ENCODE results near the gene SLC51A. TPM values are rescaled to one million over a fixed set of nuclear protein-coding genes. Genes with fewer than 3 reads are reported as not detected.

SLC51A gene
- total and polyA plus RNA-seq, 2 donors (not counting 3 experiments of a cell fraction or from before 2014, with no cell fraction given), result not detected

DNA sequence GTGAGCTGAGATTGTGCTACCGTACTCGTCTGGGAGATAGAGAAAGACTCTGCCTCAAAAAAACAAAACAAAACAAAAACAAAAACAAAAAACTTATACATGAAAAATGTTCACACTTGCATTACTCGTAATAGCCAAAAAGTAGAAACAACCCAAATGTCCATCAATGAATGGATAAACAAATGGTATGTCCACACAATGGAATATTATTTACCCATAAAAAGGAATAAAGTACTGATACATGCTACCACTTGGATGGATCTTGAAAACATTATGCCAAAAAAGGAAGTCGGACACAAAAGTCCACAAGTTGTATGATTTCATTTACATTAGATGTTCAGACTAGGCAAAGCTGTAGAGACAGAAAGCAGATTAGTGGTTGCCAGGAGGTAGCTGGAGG is 44.5 kb downstream of the SLC51A start:
- no peaks in the 10 kb centered on the region for H3K4me1 ChIP-seq (ENCODE audit: control insufficient read depth, extremely low read depth, insufficient read depth, low read length)
- ChIA-PET POLR2A (no interaction called here), CTCF (no interaction called here)
- no peaks in the 10 kb centered on the region for H3K9me3 ChIP-seq (replicated peaks; ENCODE audit: control insufficient read depth, insufficient read depth, low read length)
- H3K27ac ChIP-seq (ENCODE audit: insufficient read depth, low read depth, low read length), result no peak overlapping the region
- H2AFZ ChIP-seq (ENCODE audit: low read depth, low read length), result no peak overlapping the region
- H4K20me1 ChIP-seq (replicated peaks; ENCODE audit: control insufficient read depth, extremely low read depth, insufficient read depth, low read length), result no peaks in the 10 kb centered on the region
- intact Hi-C loops (cut with micrococcal nuclease), result no loop called here
- peaks cover 21% of the 10 kb centered on the region for H3K79me2 ChIP-seq (ENCODE audit: control insufficient read depth, insufficient read depth, low read length)
- no peak for DNase-seq (ENCODE audit: low read depth, low spot score)
- no peak overlapping the region for H3K4me2 ChIP-seq (ENCODE audit: insufficient read depth, low read length)
- H3K4me3 ChIP-seq (replicated peaks in 1 of 3; ENCODE audit: insufficient read depth in 1 of 3, low read depth in 1 of 3, low read length in 3 of 3), result no peak overlapping the region
- no peaks in the 10 kb centered on the region for H3K9me1 ChIP-seq (replicated peaks; ENCODE audit: control insufficient read depth, extremely low read depth, insufficient read depth, low read length)
- peaks cover 0 to 1% of the 10 kb centered on the region in 2 experiments for H3K36me3 ChIP-seq (ENCODE audit: control insufficient read depth in 2 of 2, extremely low read depth in 1 of 2, insufficient read depth in 2 of 2, low read length in 2 of 2)
- no peaks in the 10 kb centered on the region for H3K27me3 ChIP-seq (ENCODE audit: control insufficient read depth in 2 of 2, insufficient read depth in 2 of 2, low read length in 2 of 2)
- FAIRE-seq, result no peak
- TF ChIP-seq POLR2A (IDR thresholded peaks at IDR 0.05; ENCODE audit: low read depth, low read length) (no peak), JUN (IDR thresholded peaks at IDR 0.05; ENCODE audit: borderline replicate concordance, insufficient read depth, insufficient read length, low read depth) (no peak), FOS (IDR thresholded peaks at IDR 0.05; ENCODE audit: borderline replicate concordance, insufficient read depth, low read length) (no peak), MAX (IDR thresholded peaks at IDR 0.05; ENCODE audit: insufficient read depth, insufficient read length) (no peak), CTCF (IDR thresholded peaks at IDR 0.05; ENCODE audit: extremely low read depth in 1 of 2, insufficient read depth in 1 of 2, low read depth in 1 of 2, low read length in 2 of 2) (no peak), MYC (IDR thresholded peaks at IDR 0.05; ENCODE audit: low read depth, low read length) (no peak), GATA2 (IDR thresholded peaks at IDR 0.05; ENCODE audit: insufficient read depth, insufficient read length, low read depth, low read length) (no peak), POLR2AphosphoS5 (IDR thresholded peaks at IDR 0.05; ENCODE audit: insufficient read depth, low read depth, low read length) (no peak), EZH2 (IDR thresholded peaks at IDR 0.05; ENCODE audit: borderline replicate concordance, low read depth, low read length, severe bottlenecking) (no peak)
- no TSS peak for BruUV-seq (replicated peaks)
- dilution Hi-C loops (cut with MboI; ENCODE audit: extremely low pct_ligation_motif_present, low sequenced_read_pairs), result no loop called here
- H3K9ac ChIP-seq (replicated peaks; ENCODE audit: extremely low read depth, insufficient read depth, low read length), result no peak overlapping the region

Data from endothelial cell of umbilical vein (primary cell).